Endothelial cell of hepatic sinusoid (primary cell): ENCODE results near the gene CLIP3.
"Not testable (repeated sequence)": the region's sequence is repeated elsewhere in the genome, so short reads cannot be mapped to it uniquely, and the experiment has no call there.

Source experiments
- in situ Hi-C: cut with HindIII; loops from 2 replicates; pipeline ENCODE4 v1.10.0; 2017; ENCODE audit warnings: low sequenced_read_pairs

The CLIP3 gene

DNA sequence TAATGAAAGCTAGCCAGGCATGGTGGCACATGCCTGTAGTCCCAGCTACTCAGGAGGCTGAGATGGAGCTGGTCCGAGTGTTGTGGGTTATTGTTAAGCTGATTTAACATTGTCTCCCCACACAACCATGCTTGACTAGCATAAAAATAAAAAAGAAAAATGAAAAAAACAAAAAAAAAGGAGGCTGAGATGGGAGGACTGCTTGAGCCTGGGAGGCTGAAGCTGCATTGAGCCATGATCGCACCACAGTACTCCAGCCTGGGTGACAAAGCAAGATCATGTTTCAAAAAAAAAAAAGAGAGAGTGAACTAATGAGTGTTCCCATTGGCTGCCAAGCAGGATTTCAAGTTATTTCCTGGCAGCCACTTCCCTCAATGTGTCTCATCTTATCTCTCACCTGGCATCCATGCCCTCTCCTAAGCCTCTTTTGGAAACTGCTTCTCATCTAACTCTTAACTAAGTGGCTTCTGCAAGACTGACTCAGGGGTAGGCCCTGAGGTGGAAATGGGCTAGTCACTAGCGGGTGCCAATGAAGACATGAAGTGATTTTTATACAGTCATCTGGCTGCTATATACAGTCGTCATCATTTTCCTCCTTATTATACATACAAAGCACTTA, 16.5 kb upstream of the CLIP3 start:
- in situ Hi-C loops, result no loop called here

DNA sequence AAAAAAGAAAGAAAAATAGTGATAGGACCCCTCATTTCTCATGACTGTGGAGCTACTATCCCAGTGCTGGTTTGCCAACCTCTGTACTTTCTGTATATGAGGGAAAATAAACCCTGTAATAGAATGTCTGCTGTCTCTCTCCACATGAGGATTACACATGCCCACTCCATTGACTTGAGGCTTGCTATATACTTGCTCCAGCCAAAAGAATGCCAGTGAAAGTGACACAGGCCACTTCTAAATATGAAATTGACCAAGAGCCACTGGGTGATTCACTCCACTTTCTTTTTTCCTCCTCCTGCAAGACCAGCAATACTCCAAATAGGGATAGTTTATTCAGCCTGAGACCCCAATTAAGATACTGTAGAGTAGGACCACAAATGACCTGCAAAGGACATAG, 15.2 kb upstream of the CLIP3 start:
- in situ Hi-C loops, result no loop called here

DNA sequence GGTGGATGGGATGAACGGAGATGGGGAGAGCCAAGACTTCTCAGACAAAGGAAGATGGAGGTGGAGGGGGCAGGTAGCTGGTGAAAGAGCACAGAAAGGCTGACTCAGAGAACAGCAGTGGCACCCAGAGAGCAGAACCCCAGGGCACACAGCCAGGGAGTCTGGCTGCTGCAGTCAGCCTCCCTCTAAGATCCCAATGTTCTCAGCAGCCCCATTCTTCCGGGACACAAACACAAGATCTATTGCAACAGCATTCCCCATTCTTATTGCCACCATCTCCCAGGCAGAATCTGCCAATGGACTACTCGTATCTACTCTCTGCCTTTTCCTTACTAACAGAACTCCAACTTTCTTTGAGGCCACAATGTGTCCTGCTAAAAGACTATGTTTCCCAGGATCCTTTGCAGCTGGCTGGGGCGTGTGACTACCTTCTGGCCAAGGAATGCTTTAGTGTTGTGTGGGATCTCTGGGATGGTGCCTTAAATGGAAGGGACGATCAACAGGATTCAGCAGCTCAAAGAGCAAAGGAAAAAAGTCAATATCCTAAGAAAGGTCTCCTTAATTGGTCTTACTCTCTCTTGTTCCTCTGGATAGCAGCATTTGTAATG, 13.9 kb upstream of the CLIP3 start:
- in situ Hi-C loops, result no loop called here

DNA sequence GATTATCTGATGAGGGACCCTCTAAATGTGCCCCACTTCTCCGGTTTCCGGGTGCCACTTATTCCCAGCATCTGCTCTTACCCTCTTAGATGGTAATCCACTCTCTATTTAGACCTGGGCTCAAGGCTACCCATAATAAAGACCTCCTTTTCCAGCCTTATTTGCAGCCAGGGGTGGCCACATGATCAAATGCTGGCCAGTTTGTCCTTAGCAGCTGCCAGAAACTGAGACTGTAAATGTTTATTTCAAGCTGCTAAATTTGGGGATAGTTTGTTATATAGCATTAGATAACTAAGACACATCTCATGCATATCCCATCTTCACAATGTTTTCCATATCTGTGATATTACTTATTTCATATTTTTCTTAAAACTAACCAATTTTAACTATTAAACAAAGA, 11.3 kb upstream of the CLIP3 start:
- in situ Hi-C loops, result no loop called here

DNA sequence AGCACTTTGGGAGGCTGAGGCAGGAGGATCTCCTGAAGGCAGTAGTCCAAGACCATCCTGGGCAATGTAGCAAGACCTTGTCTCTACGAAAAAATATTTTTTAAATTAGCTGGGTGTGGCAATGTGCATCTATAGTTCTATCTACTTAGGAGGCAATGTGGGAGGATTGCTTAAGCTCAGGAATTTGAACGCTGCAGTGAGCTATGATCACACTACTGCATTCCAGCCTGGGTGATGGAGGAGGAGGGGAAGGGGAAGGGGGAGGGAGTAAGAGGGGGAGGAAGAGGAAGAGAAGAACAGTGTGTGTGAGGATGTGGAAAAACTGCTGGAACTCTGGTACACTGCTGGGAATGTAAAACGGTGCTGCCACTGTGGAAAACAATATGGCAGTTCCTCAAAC, 9.2 kb upstream of the CLIP3 start:
- in situ Hi-C loops, result no loop called here

DNA sequence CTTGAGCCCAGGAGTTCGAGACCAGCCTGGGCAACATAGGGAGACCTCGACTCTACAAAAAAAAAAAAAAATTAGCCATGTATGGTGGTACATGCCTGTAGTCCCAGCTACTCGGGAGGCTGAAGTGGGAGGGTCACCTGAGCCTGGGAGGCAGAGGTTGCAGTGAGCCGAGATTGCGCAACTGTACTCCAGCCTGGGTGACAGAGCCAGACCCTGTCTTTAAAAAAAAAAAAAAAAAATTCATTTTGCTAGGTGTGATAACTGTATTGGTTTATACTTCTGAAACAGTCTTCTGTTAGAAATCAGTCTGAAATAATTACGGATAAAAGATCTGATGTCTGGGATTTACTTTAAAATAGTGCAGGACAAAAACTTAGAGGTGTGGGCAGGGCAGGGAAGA, 8.4 kb upstream of the CLIP3 start:
- in situ Hi-C loops, result not testable (repeated sequence)

DNA sequence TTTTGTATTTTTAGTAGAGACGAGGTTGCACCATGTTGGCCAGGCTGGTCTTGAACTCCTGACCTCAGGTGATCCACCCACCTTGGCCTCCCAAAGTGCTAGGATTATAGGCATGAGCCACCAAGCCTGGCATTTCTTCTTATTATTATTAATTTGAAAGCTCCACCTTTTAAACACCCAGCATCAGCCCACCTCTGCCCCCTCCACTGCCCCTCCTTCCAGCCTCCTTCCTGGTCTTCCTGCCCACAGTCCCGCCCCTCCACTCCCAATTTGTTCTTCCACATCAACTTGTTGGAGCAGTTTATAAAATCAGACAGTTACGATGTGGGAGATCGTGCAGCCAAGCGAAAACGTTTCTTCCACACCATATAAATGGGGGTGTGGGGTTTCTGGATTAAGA, 7.8 kb upstream of the CLIP3 start:
- in situ Hi-C loops, result no loop called here

DNA sequence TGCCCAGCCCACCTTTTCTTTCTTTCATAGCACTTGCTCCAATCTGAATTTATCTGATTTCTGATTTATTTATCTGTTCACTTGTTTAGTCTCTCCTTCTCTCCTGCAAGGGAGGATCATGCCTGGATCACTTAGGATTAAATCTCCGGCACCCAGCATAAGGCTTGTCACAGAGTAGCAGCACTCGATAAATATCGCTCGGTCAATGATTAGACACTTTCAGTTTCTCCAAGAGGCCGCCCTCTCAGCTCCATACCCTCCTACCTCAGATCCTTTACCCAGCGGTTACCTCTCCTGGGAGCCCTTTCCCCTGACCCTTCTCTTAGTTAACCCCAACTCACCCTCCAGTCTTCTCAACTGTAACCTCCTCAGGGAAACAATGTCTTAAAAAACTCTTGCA, 1.4 kb downstream of the CLIP3 start:
- in situ Hi-C loops, result no loop called here

DNA sequence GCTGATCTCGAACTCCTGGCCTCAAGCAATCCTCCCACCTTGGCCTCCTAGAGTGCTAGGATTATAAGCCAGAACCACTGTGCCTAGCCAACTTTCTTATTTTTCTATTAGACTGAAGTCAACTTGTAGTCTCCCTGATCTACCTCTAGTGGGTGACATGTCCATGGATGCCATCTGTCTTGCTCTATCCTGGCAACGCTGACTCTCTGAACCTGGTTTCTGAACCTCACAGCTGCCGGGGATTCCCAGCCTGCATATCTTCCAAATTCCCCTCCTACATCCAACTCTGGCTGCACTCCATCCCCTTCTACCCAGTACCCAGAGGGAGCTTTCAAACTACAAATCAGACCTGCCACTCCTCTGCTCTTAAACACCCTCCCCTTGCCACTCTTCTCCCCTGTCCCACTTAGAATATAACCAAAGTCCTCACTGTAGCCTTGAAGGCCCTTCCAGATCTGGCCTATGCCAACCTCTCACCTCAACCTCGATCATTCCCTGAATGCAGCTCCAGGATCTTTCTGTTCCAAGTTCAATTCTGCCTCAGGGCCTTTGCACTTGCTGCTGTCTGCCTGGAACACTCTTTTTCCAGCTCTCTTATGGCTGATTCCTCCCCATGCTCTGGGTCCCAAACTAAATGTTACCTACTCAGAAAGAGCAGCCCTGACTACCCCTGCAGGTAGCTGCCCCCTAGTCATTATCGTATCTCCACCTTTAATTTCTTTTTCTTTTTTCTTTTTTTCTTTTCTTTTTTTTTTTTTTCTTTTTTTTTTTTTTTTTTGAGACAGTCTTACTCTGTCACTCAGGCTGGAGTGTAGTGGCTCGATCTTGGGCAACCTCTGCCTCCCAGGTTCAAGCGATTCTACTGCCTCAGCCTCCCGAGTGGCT, 2.2 kb downstream of the CLIP3 start:
- in situ Hi-C loops, result no loop called here

DNA sequence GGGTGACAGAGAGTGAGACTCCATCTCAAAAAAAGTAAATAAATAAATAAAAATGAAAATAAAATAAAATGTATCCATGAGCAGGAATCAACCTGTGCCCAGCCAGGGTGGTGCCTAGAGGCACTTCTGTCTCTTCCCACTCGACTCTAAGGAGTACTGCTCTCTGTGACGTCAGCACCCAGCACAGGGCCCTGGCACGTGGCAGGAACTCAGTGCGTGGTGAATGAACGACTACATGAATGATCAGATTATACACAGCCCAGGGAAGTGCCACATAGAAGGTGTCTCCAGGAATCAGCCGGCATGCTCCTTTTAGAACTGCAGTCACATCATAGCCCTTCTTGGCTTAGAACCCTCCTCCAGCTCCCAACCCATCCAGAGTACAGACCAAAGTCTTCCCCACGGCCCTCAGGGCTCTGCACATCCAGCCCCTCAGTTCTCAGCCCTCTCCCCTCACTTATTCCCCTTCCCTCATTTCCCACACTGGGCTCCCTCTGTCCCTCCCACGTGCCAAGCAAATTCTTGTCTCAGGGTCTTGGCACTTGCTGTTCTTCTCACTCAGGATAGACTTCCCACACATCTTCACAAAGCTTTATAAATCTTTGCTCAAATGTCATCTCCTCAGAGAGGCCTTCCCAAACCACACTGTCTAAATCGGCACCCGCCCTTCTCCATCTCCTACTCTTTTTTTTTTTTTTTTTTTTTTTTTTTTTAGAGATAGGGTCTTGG, 4.2 kb downstream of the CLIP3 start:
- in situ Hi-C loops, result no loop called here

DNA sequence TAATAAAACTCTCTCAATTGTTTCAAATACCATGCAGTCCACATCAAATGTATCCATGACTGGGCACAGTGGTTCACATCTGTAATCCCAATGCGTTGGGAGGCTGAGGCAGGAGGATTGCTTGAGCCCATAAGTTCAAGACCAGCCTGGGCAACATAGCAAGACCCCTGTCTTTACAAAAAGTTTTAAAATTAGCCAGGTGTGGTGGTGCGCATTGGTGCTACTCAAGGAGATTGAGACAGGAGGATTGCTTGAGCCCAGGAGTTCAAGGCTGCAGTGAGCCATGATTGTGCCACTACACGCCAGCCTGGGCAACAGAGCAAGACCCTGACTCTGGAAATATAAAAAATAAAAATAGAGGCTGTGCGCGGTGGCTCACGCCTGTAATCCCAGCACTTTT, 5.0 kb downstream of the CLIP3 start:
- in situ Hi-C loops, result no loop called here

DNA sequence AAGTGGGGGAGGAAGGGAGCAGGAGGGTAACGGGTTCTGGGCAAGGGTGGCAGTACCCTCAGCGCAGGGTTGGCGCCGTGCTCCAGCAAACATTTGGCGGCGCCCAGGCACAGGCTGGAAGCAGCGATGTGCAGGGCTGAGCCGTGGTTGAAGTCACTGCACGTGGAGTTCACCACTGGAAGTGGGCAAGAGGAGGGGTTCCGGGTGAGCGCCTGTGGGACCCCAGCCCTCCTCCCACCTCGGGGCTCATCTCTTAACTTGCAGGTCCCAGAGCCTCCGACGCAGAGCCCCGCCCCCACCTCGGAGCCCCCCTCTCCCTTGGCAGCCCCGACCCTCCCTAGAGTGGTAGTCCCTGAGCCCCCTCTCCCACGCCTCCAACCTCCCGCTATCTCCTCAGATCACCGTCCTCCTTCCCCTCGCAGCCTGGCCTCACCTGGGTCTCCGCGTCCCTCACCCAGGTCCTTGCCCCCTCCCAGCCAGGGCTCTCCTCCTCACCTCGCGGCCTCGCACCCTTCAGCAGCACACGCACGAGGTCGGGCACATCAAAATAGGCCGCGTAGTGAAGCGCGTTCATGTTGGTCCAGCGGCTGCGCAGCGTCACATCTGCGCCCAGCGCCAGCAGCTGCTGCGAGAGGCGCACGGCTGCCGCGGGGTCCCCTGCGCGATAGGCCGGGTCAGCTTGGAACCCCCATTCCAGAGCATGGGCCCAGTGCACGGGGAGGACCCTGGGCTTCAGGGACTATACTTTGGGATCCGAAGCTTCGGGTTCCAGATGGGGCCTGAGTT, 6.4 kb downstream of the CLIP3 start:
- in situ Hi-C loops, result no loop called here

DNA sequence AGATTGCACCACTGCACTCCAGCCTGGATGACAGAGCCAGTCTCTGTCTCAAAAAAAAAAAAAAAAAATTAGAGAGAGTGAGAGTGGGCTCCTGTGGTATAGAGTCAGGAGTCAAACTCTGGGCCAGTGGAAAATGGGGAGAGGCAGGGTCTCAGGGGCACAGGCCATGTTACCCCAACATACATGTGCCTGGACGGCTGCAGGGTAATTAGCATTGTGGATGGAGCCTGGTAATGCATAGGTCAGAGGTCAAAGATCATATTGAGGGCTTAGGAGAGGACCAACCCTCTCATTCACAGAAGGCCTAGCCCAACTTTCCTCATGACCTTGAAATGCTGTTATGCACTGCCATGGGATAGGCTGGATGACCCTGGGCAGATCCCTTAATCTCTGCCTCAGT, 7.1 kb downstream of the CLIP3 start:
- in situ Hi-C loops, result no loop called here

DNA sequence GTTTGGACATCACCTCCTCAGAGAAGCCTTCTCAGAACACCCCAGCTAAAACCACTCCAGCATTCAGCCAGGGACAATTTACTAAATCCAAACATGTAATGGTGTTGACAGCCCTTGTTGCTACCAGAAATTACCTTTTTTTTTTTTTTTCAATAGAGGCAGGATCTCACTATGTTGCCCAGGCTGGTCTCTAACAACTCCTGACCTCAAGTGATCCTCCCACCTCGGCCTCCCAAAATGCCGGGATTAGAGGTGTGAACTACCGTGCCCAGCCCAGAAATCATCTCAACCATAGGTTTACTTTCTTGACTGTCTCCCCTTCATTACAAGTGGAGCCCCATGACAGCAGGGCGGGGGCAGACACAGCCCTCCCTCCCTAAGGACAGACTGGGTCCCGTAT, 9.2 kb downstream of the CLIP3 start:
- in situ Hi-C loops, result no loop called here

DNA sequence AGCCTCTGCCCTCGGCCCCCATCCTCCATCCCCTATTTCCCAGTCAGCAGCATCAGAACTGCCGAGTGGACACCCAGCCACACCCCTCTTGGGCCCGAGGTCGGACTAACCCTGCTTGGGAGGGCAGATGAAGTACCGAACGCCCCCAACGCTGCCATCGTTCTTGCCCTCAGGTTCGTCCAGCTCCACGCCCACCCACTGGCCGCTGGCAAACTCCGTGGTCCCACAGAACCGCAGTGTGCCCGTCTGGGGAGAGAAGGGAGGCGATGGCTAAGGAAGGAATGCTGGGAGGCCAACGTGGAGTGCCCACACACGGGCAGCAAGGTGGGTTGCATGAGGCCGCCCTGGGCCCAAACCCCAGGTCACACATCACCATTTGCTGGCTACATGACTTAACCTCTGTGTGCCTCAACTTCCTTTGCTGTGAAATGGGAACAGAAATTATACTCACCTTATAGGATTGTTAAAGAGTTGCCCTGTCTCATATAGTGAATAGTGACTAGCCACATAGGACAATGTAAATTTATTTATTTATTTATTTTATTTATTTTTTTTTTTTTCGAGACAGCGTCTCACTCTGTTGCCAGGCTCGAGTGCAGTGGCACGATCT, 13.5 kb downstream of the CLIP3 start:
- in situ Hi-C loops, result no loop called here

DNA sequence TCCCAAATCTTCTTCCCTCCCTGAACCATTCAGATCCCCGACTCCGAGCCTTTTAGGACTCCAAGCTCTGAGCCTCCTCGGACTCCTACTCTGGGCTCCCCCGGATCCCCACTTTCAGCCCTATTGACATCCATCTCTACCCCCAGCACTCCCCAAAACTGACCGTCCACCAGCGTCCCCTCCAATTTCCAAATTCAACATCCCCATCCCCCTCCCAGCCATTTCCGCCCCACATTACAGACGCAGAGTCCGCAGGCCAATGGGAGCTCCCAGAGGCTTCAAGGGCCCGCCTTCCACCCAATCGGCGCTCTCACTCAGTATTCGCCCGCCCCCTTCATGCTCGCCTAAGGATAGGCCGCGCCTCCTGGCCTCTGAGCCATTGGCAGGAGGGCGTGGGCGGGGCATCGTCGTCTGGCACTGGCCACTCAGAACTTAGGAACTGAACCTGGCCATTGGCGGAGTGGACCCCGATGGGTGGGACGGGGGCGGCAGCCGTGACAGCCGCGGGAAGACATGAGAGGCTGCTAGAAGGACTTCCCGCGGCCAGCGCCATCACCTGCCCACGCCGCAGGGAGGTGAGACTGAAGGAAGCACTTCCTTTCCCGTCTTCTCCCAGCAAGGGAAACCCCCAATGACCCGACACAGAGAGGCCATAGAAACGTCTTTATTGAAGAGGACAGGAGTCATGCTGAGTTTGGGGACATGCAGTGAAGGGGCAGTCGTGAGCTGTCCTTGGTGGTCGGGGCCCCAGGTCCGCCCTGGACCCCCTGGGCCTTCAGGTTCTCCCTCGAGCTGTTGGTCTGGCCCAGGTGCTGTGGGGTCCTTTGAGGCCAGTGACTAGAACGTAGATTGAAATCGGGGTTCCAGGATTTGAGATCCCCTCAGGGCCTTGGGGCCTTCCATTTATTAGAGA, 18.4 kb downstream of the CLIP3 start, which contains the start of gene ALKBH6:
Gene ALKBH6 (minus strand): TSS at position 202 of the 913 bp plus-strand sequence. CDS start 816 bp downstream, outside the sequence.
- in situ Hi-C loops, result no loop called here

DNA sequence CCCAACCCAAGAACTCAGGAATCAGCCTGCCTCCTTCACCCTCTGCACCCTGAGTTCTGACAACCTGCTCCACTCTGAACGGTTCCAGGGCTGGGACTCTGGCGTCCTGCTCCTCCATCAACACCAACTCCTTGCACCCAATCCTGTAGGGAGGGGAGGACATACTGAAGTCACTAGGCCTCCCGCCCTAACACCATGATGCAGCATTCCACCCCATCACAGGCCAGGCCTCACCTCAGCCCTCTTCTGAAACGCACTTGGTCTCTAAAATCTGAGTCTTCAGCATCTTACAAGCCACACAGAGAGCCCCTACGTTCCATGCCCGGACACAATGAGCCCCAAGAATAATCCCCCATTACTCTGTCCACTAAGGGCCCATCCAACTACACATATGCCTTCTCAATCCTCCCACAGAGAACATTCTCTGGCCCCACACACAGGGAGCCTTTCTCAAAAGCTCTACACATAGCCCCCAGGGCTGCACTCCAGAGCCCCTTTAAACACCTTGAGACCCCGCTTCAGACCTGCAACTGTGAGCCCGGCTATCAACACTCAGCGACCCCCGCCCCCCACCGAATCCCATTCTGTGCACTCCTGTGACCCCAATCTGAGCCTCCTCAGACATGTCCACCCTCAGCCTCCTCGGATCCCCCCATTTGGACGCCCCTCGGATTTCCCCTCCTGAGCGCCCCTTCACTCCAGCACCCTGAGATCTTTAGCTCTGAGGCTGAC, 19.2 kb downstream of the CLIP3 start:
- in situ Hi-C loops, result no loop called here

DNA sequence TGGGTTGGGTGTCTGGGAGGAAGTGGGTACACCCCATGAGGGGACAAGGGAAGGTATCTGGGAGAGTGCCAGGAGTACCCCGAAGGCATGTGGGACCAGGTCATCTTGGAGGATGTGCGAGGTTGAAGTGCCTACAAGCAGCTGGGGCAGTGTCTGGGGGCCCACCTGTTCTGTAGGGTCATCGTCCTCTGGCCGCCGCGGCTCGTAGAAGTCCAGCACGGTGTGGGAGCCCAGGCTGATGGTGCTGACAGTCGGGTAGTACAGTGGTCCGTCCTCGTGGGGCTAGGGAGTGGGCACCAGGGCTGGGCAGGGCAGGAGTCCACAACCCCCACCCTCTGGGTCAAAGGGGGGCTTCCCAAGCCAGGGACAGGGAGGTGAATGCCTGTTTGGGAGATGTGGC, 22.3 kb downstream of the CLIP3 start:
- in situ Hi-C loops, result no loop called here
